Breast epithelium (tissue), 3 donors: ENCODE data around the gene SPAG6.

Experiments
- CTCF ChIP-seq, 3 donors: fragments of 450-650 bp; IDR thresholded peaks; one replicate each; pipeline ENCODE4 v1.5.1; 2016 to 2017; ENCODE audit warnings: antibody characterized with exemption in 3 of 3, mild to moderate bottlenecking in 3 of 3, moderate library complexity in 3 of 3
- POLR2AphosphoS5 ChIP-seq, 3 donors: sonication (generic); formaldehyde crosslinking; IDR thresholded peaks; one replicate each; pipeline ENCODE4 v1.6.1; 2017; ENCODE audit warnings: antibody characterized with exemption in 3 of 3

GRCh38 chr10:22346096-22346661 lies 883 bp downstream of the SPAG6 start:
- TF ChIP-seq CTCF (IDR thresholded peaks at IDR 0.05) (no peak), POLR2AphosphoS5 (IDR thresholded peaks at IDR 0.05) (no peak)
